ENCODE data around the gene PRKCH.

Gene PRKCH

DNA sequence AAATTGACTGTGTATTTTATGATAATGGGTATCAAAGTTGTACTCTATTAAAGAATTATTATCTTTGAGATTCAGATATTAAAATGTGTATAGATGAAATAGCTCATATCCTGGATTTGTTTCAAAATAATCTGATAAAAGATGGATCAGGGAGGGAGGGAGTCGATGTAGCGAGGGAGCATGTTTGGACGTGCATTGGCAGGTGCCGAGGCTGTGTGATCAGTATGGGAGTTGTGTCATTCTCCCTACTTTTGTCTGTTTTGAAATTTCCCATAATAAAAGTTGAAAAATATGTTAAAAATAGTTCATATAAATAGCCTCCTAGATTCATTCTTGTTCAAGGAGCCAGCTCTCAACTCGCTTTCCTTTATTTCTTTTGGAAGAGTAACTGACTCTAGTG is 202.4 kb downstream of the PRKCH start:
- TF ChIP-seq, protein P1, sequence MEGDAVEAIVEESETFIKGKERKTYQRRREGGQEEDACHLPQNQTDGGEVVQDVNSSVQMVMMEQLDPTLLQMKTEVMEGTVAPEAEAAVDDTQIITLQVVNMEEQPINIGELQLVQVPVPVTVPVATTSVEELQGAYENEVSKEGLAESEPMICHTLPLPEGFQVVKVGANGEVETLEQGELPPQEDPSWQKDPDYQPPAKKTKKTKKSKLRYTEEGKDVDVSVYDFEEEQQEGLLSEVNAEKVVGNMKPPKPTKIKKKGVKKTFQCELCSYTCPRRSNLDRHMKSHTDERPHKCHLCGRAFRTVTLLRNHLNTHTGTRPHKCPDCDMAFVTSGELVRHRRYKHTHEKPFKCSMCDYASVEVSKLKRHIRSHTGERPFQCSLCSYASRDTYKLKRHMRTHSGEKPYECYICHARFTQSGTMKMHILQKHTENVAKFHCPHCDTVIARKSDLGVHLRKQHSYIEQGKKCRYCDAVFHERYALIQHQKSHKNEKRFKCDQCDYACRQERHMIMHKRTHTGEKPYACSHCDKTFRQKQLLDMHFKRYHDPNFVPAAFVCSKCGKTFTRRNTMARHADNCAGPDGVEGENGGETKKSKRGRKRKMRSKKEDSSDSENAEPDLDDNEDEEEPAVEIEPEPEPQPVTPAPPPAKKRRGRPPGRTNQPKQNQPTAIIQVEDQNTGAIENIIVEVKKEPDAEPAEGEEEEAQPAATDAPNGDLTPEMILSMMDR (IDR thresholded peaks at IDR 0.05; ENCODE audit: borderline replicate concordance, extremely low read depth, low read length, poor library complexity, severe bottlenecking), result no peak
- TF ChIP-seq EZH2 (IDR thresholded peaks at IDR 0.05; ENCODE audit: borderline replicate concordance, low read depth, low read length, severe bottlenecking), result no peak
- peaks cover 12% of the 10 kb centered on the region; the same call in 1 of the 2 replicates for H4K20me1 ChIP-seq (ENCODE audit: insufficient read depth, low read length)
- H2AFZ ChIP-seq (ENCODE audit: low read depth, low read length), result no peak overlapping the region
- peaks cover 32% of the 10 kb centered on the region for H3K4me1 ChIP-seq (ENCODE audit: insufficient read depth, low read length)
- H3K9ac ChIP-seq (ENCODE audit: low read depth, low read length), result no peak overlapping the region
- no peaks in the 10 kb centered on the region for H3K9me3 ChIP-seq (ENCODE audit: insufficient read depth, low read length, severe bottlenecking)
- H3K27me3 ChIP-seq (ENCODE audit: insufficient read depth, low read length, poor library complexity), result no peaks in the 10 kb centered on the region
- H3K79me2 ChIP-seq (ENCODE audit: insufficient read depth, low read length), result peaks cover 7% of the 10 kb centered on the region
- H3K36me3 ChIP-seq (ENCODE audit: insufficient read depth, low read length), result peaks cover 47% of the 10 kb centered on the region
- no peak for ATAC-seq (ENCODE audit: insufficient read depth, low read depth)
- H3K27ac ChIP-seq (ENCODE audit: low read length), result no peak overlapping the region
- DNase-seq, result no peak
- H3K4me2 ChIP-seq (ENCODE audit: insufficient read depth, low read length), result no peak overlapping the region
- H3K4me3 ChIP-seq (ENCODE audit: low read depth in 1 of 2, low read length in 2 of 2), result no peak overlapping the region

DNA sequence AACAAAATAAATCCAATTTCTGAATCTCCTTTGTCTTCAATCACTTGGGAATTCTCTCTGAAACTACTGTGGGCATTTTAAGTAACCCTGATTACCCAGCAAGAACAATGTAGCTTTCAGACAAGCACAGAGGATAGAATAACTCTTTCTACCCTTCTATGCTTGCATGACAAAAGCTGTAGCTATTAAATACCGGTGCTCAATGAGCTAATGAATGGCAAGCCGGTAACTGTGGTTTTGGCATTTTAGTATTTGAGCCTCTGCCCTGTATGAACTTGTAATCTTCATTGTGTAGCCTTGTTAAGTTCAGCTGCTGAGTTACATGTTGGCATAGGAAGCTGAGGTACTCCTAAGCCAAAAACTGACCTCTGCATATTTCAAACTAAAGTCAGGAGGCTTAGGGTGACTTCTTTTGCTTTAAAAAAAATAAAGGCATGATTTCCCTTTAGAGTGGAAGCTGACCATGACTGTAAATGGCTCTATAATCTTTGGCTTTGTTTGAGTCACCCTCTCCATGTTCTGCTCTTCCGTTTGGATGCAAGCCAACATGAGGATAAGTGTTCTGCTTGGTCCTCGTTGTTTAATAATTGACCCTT is 202.9 kb downstream of the PRKCH start:
- Histone ChIP-seq H2AFZ (ENCODE audit: low read depth, low read length) (no peak overlapping the region), H3K79me2 (ENCODE audit: insufficient read depth, low read length) (peaks cover 7% of the 10 kb centered on the region), H3K9me3 (ENCODE audit: insufficient read depth, low read length, severe bottlenecking) (no peaks in the 10 kb centered on the region), H3K4me1 (ENCODE audit: insufficient read depth, low read length) (peaks cover 32% of the 10 kb centered on the region), H3K4me2 (ENCODE audit: insufficient read depth, low read length) (no peak overlapping the region), H3K27me3 (ENCODE audit: insufficient read depth, low read length, poor library complexity) (no peaks in the 10 kb centered on the region), H3K27ac (ENCODE audit: low read length) (no peak overlapping the region; the same call in 1 of the 2 replicates), H3K4me3 (ENCODE audit: low read depth in 1 of 2, low read length in 2 of 2) (no peak overlapping the region), H3K36me3 (ENCODE audit: insufficient read depth, low read length) (peaks cover 51% of the 10 kb centered on the region), H4K20me1 (ENCODE audit: insufficient read depth, low read length) (peaks cover 15% of the 10 kb centered on the region; the same call in 1 of the 2 replicates), H3K9ac (ENCODE audit: low read depth, low read length) (no peak overlapping the region)
- DNase-seq, result no peak
- ATAC-seq (ENCODE audit: insufficient read depth, low read depth), result no peak
- TF ChIP-seq, protein P1 (IDR thresholded peaks at IDR 0.05; ENCODE audit: borderline replicate concordance, extremely low read depth, low read length, poor library complexity, severe bottlenecking), result no peak
- TF ChIP-seq EZH2 (IDR thresholded peaks at IDR 0.05; ENCODE audit: borderline replicate concordance, low read depth, low read length, severe bottlenecking), result no peak

DNA sequence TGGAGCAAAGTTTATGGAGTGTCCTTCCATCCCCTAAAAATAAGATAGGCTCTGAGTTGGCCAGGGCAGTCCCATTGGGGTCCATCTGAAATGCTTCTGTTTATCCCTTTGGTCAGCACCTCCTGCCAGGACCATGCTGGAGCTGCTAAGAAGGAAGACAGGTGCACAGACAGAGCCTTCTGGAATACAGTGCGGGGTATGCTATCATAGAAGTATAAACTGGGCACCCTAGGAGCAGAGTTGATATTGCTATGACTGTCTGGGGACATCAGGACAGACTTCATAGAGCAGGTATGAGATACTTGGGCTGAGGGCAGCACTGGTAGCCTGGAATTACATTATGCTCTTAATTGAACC is 203.5 kb downstream of the PRKCH start:
- H2AFZ ChIP-seq (ENCODE audit: low read depth, low read length), result no peak overlapping the region

DNA sequence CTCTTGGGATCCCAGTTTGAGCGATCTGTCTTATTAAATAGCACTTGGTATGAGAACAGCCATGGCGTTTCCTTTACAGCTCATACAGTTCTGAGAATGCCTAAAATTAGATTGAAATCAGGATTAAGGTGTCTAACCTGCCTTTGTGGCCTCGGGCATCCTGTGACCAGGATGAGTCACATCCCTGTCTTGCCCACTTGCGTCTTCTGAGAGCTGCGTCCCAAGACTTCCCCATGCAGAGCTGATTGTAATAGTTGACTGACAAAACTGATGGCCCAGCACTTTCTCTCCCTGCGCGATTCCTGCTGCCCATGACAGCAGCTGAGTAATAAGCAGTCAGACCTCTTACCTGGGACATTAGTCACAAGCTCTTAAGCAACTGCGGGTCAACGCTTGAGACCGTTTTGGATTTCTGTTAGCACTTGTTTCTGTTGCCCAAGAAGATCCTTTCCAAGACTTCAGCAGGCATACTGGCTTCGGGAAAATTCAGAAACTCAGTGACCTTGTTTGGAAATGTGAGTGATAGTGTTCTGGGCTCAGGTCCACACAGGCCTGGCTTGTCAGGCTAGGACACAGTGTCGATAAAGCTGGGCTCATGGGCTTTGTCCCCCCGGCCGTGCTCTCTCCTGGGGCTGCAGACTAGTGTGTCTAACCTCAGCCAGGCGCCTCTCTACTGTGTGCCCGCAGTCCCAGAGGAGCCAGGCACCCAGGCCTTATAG is 204.1 kb downstream of the PRKCH start:
- H3K27me3 ChIP-seq (ENCODE audit: insufficient read depth, low read length, poor library complexity), result no peaks in the 10 kb centered on the region
- peak; percentile 50 for ATAC-seq (ENCODE audit: insufficient read depth, low read depth)
- H4K20me1 ChIP-seq (ENCODE audit: insufficient read depth, low read length), result peaks cover 15% of the 10 kb centered on the region; the same call in 1 of the 2 replicates
- TF ChIP-seq EZH2 (IDR thresholded peaks at IDR 0.05; ENCODE audit: borderline replicate concordance, low read depth, low read length, severe bottlenecking), result no peak
- TF ChIP-seq, protein P1 (IDR thresholded peaks at IDR 0.05; ENCODE audit: borderline replicate concordance, extremely low read depth, low read length, poor library complexity, severe bottlenecking), result no peak
- H3K27ac ChIP-seq (ENCODE audit: low read length), result peak overlapping the region; percentile 49
- no peak overlapping the region for H2AFZ ChIP-seq (ENCODE audit: low read depth, low read length)
- peaks cover 32% of the 10 kb centered on the region for H3K4me1 ChIP-seq (ENCODE audit: insufficient read depth, low read length)
- H3K4me2 ChIP-seq (ENCODE audit: insufficient read depth, low read length), result no peak overlapping the region
- DNase-seq, result no peak
- H3K9me3 ChIP-seq (ENCODE audit: insufficient read depth, low read length, severe bottlenecking), result no peaks in the 10 kb centered on the region
- no peak overlapping the region for H3K9ac ChIP-seq (ENCODE audit: low read depth, low read length)
- H3K4me3 ChIP-seq (ENCODE audit: low read depth in 1 of 2, low read length in 2 of 2), result no peak overlapping the region
- peaks cover 58% of the 10 kb centered on the region for H3K36me3 ChIP-seq (ENCODE audit: insufficient read depth, low read length)
- H3K79me2 ChIP-seq (ENCODE audit: insufficient read depth, low read length), result peaks cover 7% of the 10 kb centered on the region

More for the DNA sequence above, 203.5 kb downstream of the PRKCH start:
- H3K27me3 ChIP-seq (ENCODE audit: insufficient read depth, low read length, poor library complexity), result no peaks in the 10 kb centered on the region
- no peak for DNase-seq
- peaks cover 7% of the 10 kb centered on the region for H3K79me2 ChIP-seq (ENCODE audit: insufficient read depth, low read length)
- no peak for ATAC-seq (ENCODE audit: insufficient read depth, low read depth)
- H3K9me3 ChIP-seq (ENCODE audit: insufficient read depth, low read length, severe bottlenecking), result no peaks in the 10 kb centered on the region
- H4K20me1 ChIP-seq (ENCODE audit: insufficient read depth, low read length), result peaks cover 15% of the 10 kb centered on the region; the same call in 1 of the 2 replicates
- no peak for TF ChIP-seq EZH2 (IDR thresholded peaks at IDR 0.05; ENCODE audit: borderline replicate concordance, low read depth, low read length, severe bottlenecking)
- H3K4me3 ChIP-seq (ENCODE audit: low read depth in 1 of 2, low read length in 2 of 2), result no peak overlapping the region
- no peak overlapping the region for H3K9ac ChIP-seq (ENCODE audit: low read depth, low read length)
- H3K4me2 ChIP-seq (ENCODE audit: insufficient read depth, low read length), result no peak overlapping the region
- H3K27ac ChIP-seq (ENCODE audit: low read length), result peak overlapping the region; percentile 36
- peaks cover 52% of the 10 kb centered on the region for H3K36me3 ChIP-seq (ENCODE audit: insufficient read depth, low read length)
- H3K4me1 ChIP-seq (ENCODE audit: insufficient read depth, low read length), result peaks cover 32% of the 10 kb centered on the region
